ENCODE data around the gene TBC1D22A.

The TBC1D22A gene

GRCh38 chr22:46826438-46827135 is 64.1 kb downstream of the TBC1D22A start:
- Histone ChIP-seq H3K9ac (ENCODE audit: low read depth, low read length) (no peak overlapping the region), H3K4me1 (ENCODE audit: insufficient read depth, low read length) (peaks cover 24% of the 10 kb centered on the region), H3K9me3 (ENCODE audit: control insufficient read depth, insufficient read depth, low read length) (no peaks in the 10 kb centered on the region), H3K36me3 (ENCODE audit: insufficient read depth, low read length) (no peaks in the 10 kb centered on the region)

GRCh38 chr22:46827136-46827780 is 64.8 kb downstream of the TBC1D22A start:
- no peaks in the 10 kb centered on the region for H3K9me3 ChIP-seq (ENCODE audit: control insufficient read depth, insufficient read depth, low read length)
- H3K9ac ChIP-seq (ENCODE audit: low read depth, low read length): no peak overlapping the region
- H3K4me1 ChIP-seq (ENCODE audit: insufficient read depth, low read length): peaks cover 24% of the 10 kb centered on the region
- no peaks in the 10 kb centered on the region for H3K36me3 ChIP-seq (ENCODE audit: insufficient read depth, low read length)

- Histone ChIP-seq H3K36me3 (ENCODE audit: insufficient read depth, low read length) (no peaks in the 10 kb centered on the region), H3K9ac (ENCODE audit: low read depth, low read length) (no peak overlapping the region), H3K9me3 (ENCODE audit: control insufficient read depth, insufficient read depth, low read length) (no peaks in the 10 kb centered on the region), H3K4me1 (ENCODE audit: insufficient read depth, low read length) (peaks cover 24% of the 10 kb centered on the region)
Measured at GRCh38 chr22:46827781-46828180, 65.3 kb downstream of the TBC1D22A start.

GRCh38 chr22:46828323-46828900 is 66.0 kb downstream of the TBC1D22A start:
- Histone ChIP-seq H3K4me1 (ENCODE audit: insufficient read depth, low read length) (peaks cover 24% of the 10 kb centered on the region), H3K9ac (ENCODE audit: low read depth, low read length) (no peak overlapping the region), H3K36me3 (ENCODE audit: insufficient read depth, low read length) (no peaks in the 10 kb centered on the region), H3K9me3 (ENCODE audit: control insufficient read depth, insufficient read depth, low read length) (no peaks in the 10 kb centered on the region)

- no peaks in the 10 kb centered on the region for H3K9me3 ChIP-seq (ENCODE audit: control insufficient read depth, insufficient read depth, low read length)
- peaks cover 22% of the 10 kb centered on the region for H3K4me1 ChIP-seq (ENCODE audit: insufficient read depth, low read length)
- no peak overlapping the region for H3K9ac ChIP-seq (ENCODE audit: low read depth, low read length)
- H3K36me3 ChIP-seq (ENCODE audit: insufficient read depth, low read length): no peaks in the 10 kb centered on the region
Measured at GRCh38 chr22:46829117-46829891, 66.9 kb downstream of the TBC1D22A start.

GRCh38 chr22:46829941-46830715 is 67.7 kb downstream of the TBC1D22A start:
- Histone ChIP-seq H3K36me3 (ENCODE audit: insufficient read depth, low read length) (no peaks in the 10 kb centered on the region; the same call in 1 of the 2 replicates), H3K9ac (ENCODE audit: low read depth, low read length) (no peak overlapping the region)

GRCh38 chr22:46830841-46831240 is 68.4 kb downstream of the TBC1D22A start:
- peaks cover 6% of the 10 kb centered on the region; the same call in 1 of the 2 replicates for H3K9me3 ChIP-seq (ENCODE audit: control insufficient read depth, insufficient read depth, low read length)
- H3K4me1 ChIP-seq (ENCODE audit: insufficient read depth, low read length): peaks cover 19% of the 10 kb centered on the region
- H3K36me3 ChIP-seq (ENCODE audit: insufficient read depth, low read length): no peaks in the 10 kb centered on the region; the same call in 1 of the 2 replicates
- H3K9ac ChIP-seq (ENCODE audit: low read depth, low read length): no peak overlapping the region

More at GRCh38 chr22:46829941-46830715, 67.7 kb downstream of the TBC1D22A start:
- Histone ChIP-seq H3K9me3 (ENCODE audit: control insufficient read depth, insufficient read depth, low read length) (no peaks in the 10 kb centered on the region), H3K4me1 (ENCODE audit: insufficient read depth, low read length) (peaks cover 19% of the 10 kb centered on the region)

GRCh38 chr22:46833228-46833627 is 70.8 kb downstream of the TBC1D22A start:
- H3K36me3 ChIP-seq (ENCODE audit: insufficient read depth, low read length): no peaks in the 10 kb centered on the region; the same call in 1 of the 2 replicates
- no peak overlapping the region for H3K9ac ChIP-seq (ENCODE audit: low read depth, low read length)
- peaks cover 19% of the 10 kb centered on the region for H3K4me1 ChIP-seq (ENCODE audit: insufficient read depth, low read length)
- peaks cover 6% of the 10 kb centered on the region; the same call in 1 of the 2 replicates for H3K9me3 ChIP-seq (ENCODE audit: control insufficient read depth, insufficient read depth, low read length)

- H3K9me3 ChIP-seq (ENCODE audit: control insufficient read depth, insufficient read depth, low read length): peaks cover 6% of the 10 kb centered on the region; the same call in 1 of the 2 replicates
- no peak overlapping the region for H3K9ac ChIP-seq (ENCODE audit: low read depth, low read length)
- peaks cover 13% of the 10 kb centered on the region for H3K4me1 ChIP-seq (ENCODE audit: insufficient read depth, low read length)
- H3K36me3 ChIP-seq (ENCODE audit: insufficient read depth, low read length): no peaks in the 10 kb centered on the region; the same call in 1 of the 2 replicates
Measured at GRCh38 chr22:46834021-46834737, 71.7 kb downstream of the TBC1D22A start.

- Histone ChIP-seq H3K4me1 (ENCODE audit: insufficient read depth, low read length) (peaks cover 3% of the 10 kb centered on the region; the same call in 1 of the 2 replicates), H3K9ac (ENCODE audit: low read depth, low read length) (no peak overlapping the region), H3K9me3 (ENCODE audit: control insufficient read depth, insufficient read depth, low read length) (peaks cover 6% of the 10 kb centered on the region; the same call in 1 of the 2 replicates)
Measured at GRCh38 chr22:46835288-46835687, 72.8 kb downstream of the TBC1D22A start.

GRCh38 chr22:46835693-46836092 is 73.2 kb downstream of the TBC1D22A start:
- Histone ChIP-seq H3K9ac (ENCODE audit: low read depth, low read length) (no peak overlapping the region), H3K9me3 (ENCODE audit: control insufficient read depth, insufficient read depth, low read length) (peaks cover 6% of the 10 kb centered on the region; the same call in 1 of the 2 replicates), H3K36me3 (ENCODE audit: insufficient read depth, low read length) (no peaks in the 10 kb centered on the region; the same call in 1 of the 2 replicates), H3K4me1 (ENCODE audit: insufficient read depth, low read length) (no peaks in the 10 kb centered on the region)

More at GRCh38 chr22:46835288-46835687, 72.8 kb downstream of the TBC1D22A start:
- H3K36me3 ChIP-seq (ENCODE audit: insufficient read depth, low read length): no peaks in the 10 kb centered on the region; the same call in 1 of the 2 replicates

GRCh38 chr22:46841522-46841921 is 79.1 kb downstream of the TBC1D22A start:
- Histone ChIP-seq H3K36me3 (ENCODE audit: insufficient read depth, low read length) (no peaks in the 10 kb centered on the region), H3K9ac (ENCODE audit: low read depth, low read length) (no peak overlapping the region), H3K9me3 (ENCODE audit: control insufficient read depth, insufficient read depth, low read length) (no peaks in the 10 kb centered on the region; the same call in 1 of the 2 replicates), H3K4me1 (ENCODE audit: insufficient read depth, low read length) (no peaks in the 10 kb centered on the region; the same call in 1 of the 2 replicates)

GRCh38 chr22:46842606-46843005 is 80.2 kb downstream of the TBC1D22A start:
- H3K36me3 ChIP-seq (ENCODE audit: insufficient read depth, low read length): no peaks in the 10 kb centered on the region
- no peaks in the 10 kb centered on the region; the same call in 1 of the 2 replicates for H3K4me1 ChIP-seq (ENCODE audit: insufficient read depth, low read length)
- no peaks in the 10 kb centered on the region for H3K9me3 ChIP-seq (ENCODE audit: control insufficient read depth, insufficient read depth, low read length)
- H3K9ac ChIP-seq (ENCODE audit: low read depth, low read length): no peak overlapping the region

All from ES-I3 (cell line).